Esophagus muscularis mucosa (tissue), 3 donors: ENCODE data around the gene NOD1.

ENCODE experiments used
- CTCF ChIP-seq, 3 experiments: fragments of 200-600 bp in 2 of 3; fragments of 450-650 bp in 1 of 3; sonication (generic) in 2 of 3; IDR thresholded peaks; one replicate each; pipeline ENCODE4 v1.5.1; 2017 to 2019; ENCODE audit warnings: antibody characterized with exemption in 3 of 3, mild to moderate bottlenecking in 2 of 3, moderate library complexity in 1 of 3
- POLR2A ChIP-seq: fragments of 450-650 bp; IDR thresholded peaks from one replicate; pipeline ENCODE4 v1.6.1; 2017; ENCODE audit warnings: antibody characterized with exemption, moderate library complexity, mild to moderate bottlenecking, low read depth
- POLR2AphosphoS5 ChIP-seq, 2 donors: sonication (generic); formaldehyde crosslinking; IDR thresholded peaks; one replicate each; pipeline ENCODE4 v1.6.1; 2017; ENCODE audit warnings: antibody characterized with exemption in 2 of 2

- TF ChIP-seq CTCF (IDR thresholded peaks at IDR 0.05), result no peak
- no peak for TF ChIP-seq POLR2A
- no peak for TF ChIP-seq POLR2AphosphoS5 (IDR thresholded peaks at IDR 0.05)
Measured at GRCh38 chr7:30475580-30475979, 3.0 kb downstream of the NOD1 start.
